Suppressor macrophage (primary cell): Measurements from ENCODE around the gene GHRH.

ENCODE experiments used
- DNase-seq, 4 experiments: peaks; one replicate each; pipeline ENCODE4 v3.0.0-alpha.2; 2020 to 2022

The GHRH gene

GRCh38 chr20:37202267-37202943, 59.2 kb downstream of the GHRH start:
- DNase-seq: peak; percentile 57 to 72 (median 65)

- DNase-seq: no peak
Measured at GRCh38 chr20:37201827-37202162, 59.8 kb downstream of the GHRH start.
